Gastrocnemius medialis (tissue), 4 donors: ENCODE data around the gene NT5C1A. TPM values are rescaled to one million over a fixed set of nuclear protein-coding genes. Genes with fewer than 3 reads are reported as not detected.
A peak's percentile ranks its signal among the peaks of the same experiment; 100 is the strongest.

Experiments used
- ATAC-seq, 2 donors: fragments of 150-250 bp; one replicate each; pipeline ENCODE4 v1.9.1; 2016
- DNase-seq, 2 donors: peaks; one replicate each; pipeline ENCODE4 v3.0.0-alpha.2; 2019
- H3K27ac ChIP-seq, 4 donors: fragments of 200-600 bp; sonication (generic); 1 replicate in 1 of 4; 2 replicates in 3 of 4; pipeline ENCODE4 v1.5.1; 2016 to 2018; ENCODE audit warnings: mild to moderate bottlenecking in 2 of 4, moderate library complexity in 1 of 4
- H3K27me3 ChIP-seq, 3 donors: fragments of 200-600 bp; sonication (generic) in 2 of 3; 1 replicate in 1 of 3; 2 replicates in 2 of 3; pipeline versions ENCODE4 v1.5.1 to v1.6.0; 2016 to 2019; ENCODE audit warnings: mild to moderate bottlenecking in 1 of 3, moderate library complexity in 1 of 3
- H3K36me3 ChIP-seq, 2 donors: fragments of 200-600 bp; sonication (generic) in 1 of 2; one replicate each; pipeline ENCODE4 v1.5.1; 2017 to 2018
- H3K4me1 ChIP-seq, 2 donors: fragments of 200-600 bp; sonication (generic) in 1 of 2; one replicate each; pipeline ENCODE4 v1.5.1; 2016 to 2017; ENCODE audit warnings: mild to moderate bottlenecking in 2 of 2
- H3K4me3 ChIP-seq, 4 donors: fragments of 200-600 bp; sonication (generic) in 3 of 4; 1 replicate in 1 of 4; 2 replicates in 3 of 4; pipeline ENCODE4 v1.5.1; 2016 to 2019; ENCODE audit warnings: mild to moderate bottlenecking in 2 of 4
- H3K9me3 ChIP-seq, 3 donors: fragments of 200-600 bp; sonication (generic) in 2 of 3; 1 replicate in 1 of 3; 2 replicates in 2 of 3; pipeline ENCODE4 v1.5.1; 2016 to 2019
- POLR2A ChIP-seq, 2 donors: fragments of 450-650 bp; IDR thresholded peaks; one replicate each; pipeline ENCODE4 v1.6.1; 2017; ENCODE audit warnings: antibody characterized with exemption in 2 of 2, mild to moderate bottlenecking in 2 of 2, moderate library complexity in 2 of 2
- in situ Hi-C, 4 donors: fragments of 200-750 bp; cut with MboI; loops; one replicate each; pipeline versions ENCODE4 v1.15.0 to v1.8.0; 2017; ENCODE audit warnings: low sequenced_read_pairs in 4 of 4
- intact Hi-C: fragments of 100-400 bp; cut with DNase I; formaldehyde crosslinking; loops from one replicate; pipeline ENCODE4 v1.15.1; 2023; ENCODE audit warnings: low total_unique reads
- total RNA-seq, 4 donors: library from RNA; depleted of rRNA; stranded (reverse); fragments of >200 nt; gene quantifications; one replicate each; pipeline versions ENCODE4 v1.1.0 to v1.2.3, GENCODE V29; 2016
- TF ChIP-seq, protein P1 (sequence below), 5 experiments: fragments of 450-650 bp in 3 of 5; fragments of 200-600 bp in 2 of 5; sonication (generic) in 2 of 5; IDR thresholded peaks in 4 of 5; conservative IDR thresholded peaks in 1 of 5; 1 replicate in 4 of 5; 2 replicates in 1 of 5; pipeline ENCODE4 v1.5.1; 2016 to 2019; ENCODE audit warnings: antibody characterized with exemption in 5 of 5, mild to moderate bottlenecking in 3 of 5, moderate library complexity in 3 of 5

NT5C1A gene
- total RNA-seq, 4 donors from 2014 or later: 10.8 to 85.5 (median 59.9) TPM

DNA sequence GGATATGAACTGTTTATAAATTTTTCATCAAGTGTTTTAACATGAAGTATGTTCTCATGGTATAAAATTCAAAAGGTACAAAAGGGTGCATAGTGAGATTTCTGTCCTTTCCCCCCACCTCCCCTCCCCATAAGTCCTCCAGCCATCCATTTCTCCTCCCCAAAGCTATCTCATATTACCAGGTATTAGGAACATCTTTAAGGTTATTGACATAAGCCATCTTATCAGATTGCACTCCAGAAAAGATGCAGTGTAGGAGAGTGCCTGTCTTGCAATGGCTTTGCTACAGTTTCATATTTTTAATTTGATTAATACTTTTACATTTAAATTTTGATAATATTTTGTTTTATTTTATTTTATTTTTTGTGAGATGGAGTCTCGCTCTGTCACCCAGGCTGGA, 32.9 kb upstream of the NT5C1A start:
- intact Hi-C loops (no loop called here), in situ Hi-C loops (no loop called here)
- Histone ChIP-seq H3K36me3 (no peaks in the 10 kb centered on the region), H3K4me1 (no peaks in the 10 kb centered on the region), H3K27me3 (no peaks in the 10 kb centered on the region), H3K27ac (no peak overlapping the region), H3K4me3 (no peak overlapping the region), H3K9me3 (no peaks in the 10 kb centered on the region)
- TF ChIP-seq, protein P1, sequence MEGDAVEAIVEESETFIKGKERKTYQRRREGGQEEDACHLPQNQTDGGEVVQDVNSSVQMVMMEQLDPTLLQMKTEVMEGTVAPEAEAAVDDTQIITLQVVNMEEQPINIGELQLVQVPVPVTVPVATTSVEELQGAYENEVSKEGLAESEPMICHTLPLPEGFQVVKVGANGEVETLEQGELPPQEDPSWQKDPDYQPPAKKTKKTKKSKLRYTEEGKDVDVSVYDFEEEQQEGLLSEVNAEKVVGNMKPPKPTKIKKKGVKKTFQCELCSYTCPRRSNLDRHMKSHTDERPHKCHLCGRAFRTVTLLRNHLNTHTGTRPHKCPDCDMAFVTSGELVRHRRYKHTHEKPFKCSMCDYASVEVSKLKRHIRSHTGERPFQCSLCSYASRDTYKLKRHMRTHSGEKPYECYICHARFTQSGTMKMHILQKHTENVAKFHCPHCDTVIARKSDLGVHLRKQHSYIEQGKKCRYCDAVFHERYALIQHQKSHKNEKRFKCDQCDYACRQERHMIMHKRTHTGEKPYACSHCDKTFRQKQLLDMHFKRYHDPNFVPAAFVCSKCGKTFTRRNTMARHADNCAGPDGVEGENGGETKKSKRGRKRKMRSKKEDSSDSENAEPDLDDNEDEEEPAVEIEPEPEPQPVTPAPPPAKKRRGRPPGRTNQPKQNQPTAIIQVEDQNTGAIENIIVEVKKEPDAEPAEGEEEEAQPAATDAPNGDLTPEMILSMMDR (IDR thresholded peaks at IDR 0.05 in 4 of 5, conservative IDR thresholded peaks at IDR 0.05 in 1 of 5): no peak
- no peak for TF ChIP-seq POLR2A (IDR thresholded peaks at IDR 0.05)
- ATAC-seq (no peak), DNase-seq (no peak)

- no peaks in the 10 kb centered on the region for H3K36me3 ChIP-seq
- H3K4me1 ChIP-seq: peaks cover 0 to under 1% of the 10 kb centered on the region in 2 donors
- no peak overlapping the region for H3K27ac ChIP-seq
- H3K27me3 ChIP-seq: no peaks in the 10 kb centered on the region
- intact Hi-C loops: no loop called here
- in situ Hi-C loops: no loop called here
- H3K9me3 ChIP-seq: no peaks in the 10 kb centered on the region
- H3K4me3 ChIP-seq: no peak overlapping the region
- TF ChIP-seq POLR2A (IDR thresholded peaks at IDR 0.05): no peak
- TF ChIP-seq, protein P1 (IDR thresholded peaks at IDR 0.05 in 4 of 5, conservative IDR thresholded peaks at IDR 0.05 in 1 of 5): no peak
- ATAC-seq: no peak
- DNase-seq: no peak
Measured at GRCh38 chr1:39701049-39701439, 29.1 kb upstream of the NT5C1A start.

DNA sequence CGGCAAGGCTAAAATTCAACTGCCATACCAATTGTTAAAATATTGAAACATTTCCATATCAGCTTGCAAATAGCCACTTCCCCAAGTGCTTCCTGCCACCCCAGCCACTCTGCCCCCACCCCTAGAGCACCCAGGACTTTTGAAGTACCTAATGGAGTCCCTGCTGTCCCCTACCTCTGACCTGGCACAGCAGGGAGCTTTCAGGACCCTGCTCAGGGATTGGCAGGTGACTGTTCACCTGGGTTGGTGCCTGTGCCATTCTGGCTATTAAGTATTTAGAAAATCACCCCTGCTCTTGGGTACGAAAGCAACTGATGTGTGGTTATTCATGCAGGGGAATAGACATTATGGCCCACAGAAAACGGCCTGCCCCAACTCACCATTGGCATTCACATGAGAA, 28.4 kb upstream of the NT5C1A start:
- intact Hi-C loops: no loop called here
- in situ Hi-C loops: no loop called here
- Histone ChIP-seq H3K4me1 (peaks cover 5 to 7% of the 10 kb centered on the region in 2 donors), H3K36me3 (no peaks in the 10 kb centered on the region), H3K9me3 (no peaks in the 10 kb centered on the region), H3K27ac (no peak overlapping the region), H3K27me3 (no peaks in the 10 kb centered on the region), H3K4me3 (no peak overlapping the region)
- TF ChIP-seq, protein P1 (IDR thresholded peaks at IDR 0.05 in 4 of 5, conservative IDR thresholded peaks at IDR 0.05 in 1 of 5): no peak
- no peak for TF ChIP-seq POLR2A (IDR thresholded peaks at IDR 0.05)
- ATAC-seq (no peak), DNase-seq (no peak)

- Histone ChIP-seq H3K4me1 (peaks cover 14 to 17% of the 10 kb centered on the region in 2 donors), H3K27ac (no peak overlapping the region), H3K36me3 (no peaks in the 10 kb centered on the region), H3K4me3 (no peak overlapping the region), H3K9me3 (no peaks in the 10 kb centered on the region), H3K27me3 (no peaks in the 10 kb centered on the region)
- TF ChIP-seq, protein P1 (IDR thresholded peaks at IDR 0.05 in 4 of 5, conservative IDR thresholded peaks at IDR 0.05 in 1 of 5): peak in 1 of 5 experiments; percentile 21
- TF ChIP-seq POLR2A (IDR thresholded peaks at IDR 0.05): no peak
- DNase-seq: no peak
- in situ Hi-C loops (no loop called here), intact Hi-C loops (no loop called here)
- ATAC-seq: no peak
Measured at GRCh38 chr1:39699419-39699818, 27.5 kb upstream of the NT5C1A start.

- Histone ChIP-seq H3K27me3 (no peaks in the 10 kb centered on the region), H3K4me3 (no peak overlapping the region), H3K4me1 (peaks cover 18 to 22% of the 10 kb centered on the region in 2 donors), H3K36me3 (no peaks in the 10 kb centered on the region), H3K27ac (no peak overlapping the region), H3K9me3 (no peaks in the 10 kb centered on the region)
- ATAC-seq (no peak), DNase-seq (no peak)
- TF ChIP-seq, protein P1 (IDR thresholded peaks at IDR 0.05 in 4 of 5, conservative IDR thresholded peaks at IDR 0.05 in 1 of 5): no peak
- no peak for TF ChIP-seq POLR2A (IDR thresholded peaks at IDR 0.05)
- in situ Hi-C loops: no loop called here
- intact Hi-C loops: no loop called here
Measured at GRCh38 chr1:39698568-39698967, 26.7 kb upstream of the NT5C1A start.
